Astrocyte of the spinal cord (primary cell): ENCODE measurements around the gene TAS1R2.

Experiments used
- DNase-seq: peaks from one replicate; pipeline ENCODE4 v3.0.0; 2011; ENCODE audit warnings: low read depth, low spot score
- H3K4me3 ChIP-seq: 2 replicates; pipeline ENCODE4 v1.5.1; 2011; ENCODE audit warnings: low read depth, mild to moderate bottlenecking, low read length, moderate library complexity
- in situ Hi-C: cut with HindIII; loops from 2 replicates; pipeline ENCODE4 v1.10.0; 2017; ENCODE audit warnings: low sequenced_read_pairs
- TF ChIP-seq, protein P1 (sequence below): IDR thresholded peaks from 2 replicates; pipeline ENCODE4 v1.5.1; 2012; ENCODE audit warnings: low read depth, mild to moderate bottlenecking, low read length, inconsistent platforms

TAS1R2 gene

DNA sequence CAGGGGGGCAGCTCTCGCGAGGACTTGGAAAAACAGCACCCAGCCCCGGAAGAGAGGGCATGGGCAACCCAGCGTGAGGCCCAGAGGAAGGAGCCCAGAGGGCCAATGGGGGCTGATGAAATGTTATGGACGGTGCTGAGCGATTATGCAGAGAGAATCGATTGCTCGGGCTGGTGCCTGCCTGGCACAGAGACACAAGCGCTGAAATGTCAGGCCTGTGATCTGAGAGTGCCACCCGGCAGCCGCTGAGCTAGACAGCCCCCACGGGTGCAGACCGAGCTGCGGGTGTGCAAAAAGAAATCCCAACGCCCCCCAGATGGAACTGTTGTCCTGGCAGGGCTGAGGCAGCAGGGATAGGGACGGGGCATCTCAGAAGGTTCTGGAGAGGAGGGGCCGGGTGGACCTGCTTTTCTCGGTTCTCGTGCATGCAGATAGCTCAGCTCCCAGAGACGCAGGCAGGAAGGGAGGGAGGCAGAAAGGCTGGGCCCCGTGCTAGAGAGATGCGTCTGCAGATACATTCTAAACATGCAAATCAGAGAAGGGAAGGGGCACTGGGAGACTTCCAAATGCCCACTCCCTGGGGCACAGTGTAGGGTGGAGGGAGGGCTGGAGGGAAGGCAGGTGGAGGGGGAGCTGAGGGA is 41.5 kb downstream of the TAS1R2 start:
- TF ChIP-seq, protein P1, sequence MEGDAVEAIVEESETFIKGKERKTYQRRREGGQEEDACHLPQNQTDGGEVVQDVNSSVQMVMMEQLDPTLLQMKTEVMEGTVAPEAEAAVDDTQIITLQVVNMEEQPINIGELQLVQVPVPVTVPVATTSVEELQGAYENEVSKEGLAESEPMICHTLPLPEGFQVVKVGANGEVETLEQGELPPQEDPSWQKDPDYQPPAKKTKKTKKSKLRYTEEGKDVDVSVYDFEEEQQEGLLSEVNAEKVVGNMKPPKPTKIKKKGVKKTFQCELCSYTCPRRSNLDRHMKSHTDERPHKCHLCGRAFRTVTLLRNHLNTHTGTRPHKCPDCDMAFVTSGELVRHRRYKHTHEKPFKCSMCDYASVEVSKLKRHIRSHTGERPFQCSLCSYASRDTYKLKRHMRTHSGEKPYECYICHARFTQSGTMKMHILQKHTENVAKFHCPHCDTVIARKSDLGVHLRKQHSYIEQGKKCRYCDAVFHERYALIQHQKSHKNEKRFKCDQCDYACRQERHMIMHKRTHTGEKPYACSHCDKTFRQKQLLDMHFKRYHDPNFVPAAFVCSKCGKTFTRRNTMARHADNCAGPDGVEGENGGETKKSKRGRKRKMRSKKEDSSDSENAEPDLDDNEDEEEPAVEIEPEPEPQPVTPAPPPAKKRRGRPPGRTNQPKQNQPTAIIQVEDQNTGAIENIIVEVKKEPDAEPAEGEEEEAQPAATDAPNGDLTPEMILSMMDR, result no peak
- in situ Hi-C loops, result no loop called here
- no peak overlapping the region for H3K4me3 ChIP-seq
- no peak for DNase-seq

DNA sequence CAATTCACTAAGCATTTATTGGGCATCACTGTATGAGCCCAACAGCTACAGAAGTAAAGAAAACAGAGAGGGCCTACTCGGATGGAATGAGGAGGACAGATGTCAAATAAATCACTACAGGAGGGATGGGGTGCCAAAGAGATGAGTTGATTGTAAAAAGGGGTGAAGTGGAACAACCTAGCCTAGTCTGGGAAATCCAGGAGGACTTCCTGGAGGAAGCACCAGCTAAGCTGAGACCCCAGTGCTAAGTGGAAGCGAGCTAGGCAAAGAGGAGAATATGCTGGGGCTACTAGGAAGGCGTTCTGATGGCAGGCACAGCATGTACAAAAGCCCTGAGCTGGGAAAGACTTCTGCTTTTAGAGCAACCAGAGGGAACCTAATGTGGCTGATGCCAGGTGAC is 42.1 kb downstream of the TAS1R2 start:
- H3K4me3 ChIP-seq, result no peak overlapping the region
- TF ChIP-seq, protein P1, result no peak
- DNase-seq, result no peak
- in situ Hi-C loops, result no loop called here

DNA sequence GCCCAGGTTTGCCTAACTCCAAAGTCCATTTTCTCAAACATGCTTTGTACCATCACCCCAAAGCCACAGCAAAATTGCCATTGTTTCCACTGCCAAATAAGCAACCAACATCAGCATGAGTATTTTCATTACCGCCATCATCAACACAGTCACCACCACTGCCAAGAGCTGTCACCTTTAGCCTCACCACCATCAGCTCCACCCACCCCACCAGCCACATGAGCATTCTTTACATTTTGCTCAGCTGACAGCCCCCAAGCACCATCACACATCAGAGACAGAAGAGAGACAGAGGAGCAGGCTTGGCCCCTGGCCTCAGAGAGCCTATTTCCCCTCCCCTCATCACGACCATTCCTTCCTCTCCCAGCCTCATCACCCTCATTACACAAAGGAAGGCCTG is 42.7 kb downstream of the TAS1R2 start:
- DNase-seq, result no peak
- in situ Hi-C loops, result no loop called here
- TF ChIP-seq, protein P1, result no peak
- H3K4me3 ChIP-seq, result no peak overlapping the region

DNA sequence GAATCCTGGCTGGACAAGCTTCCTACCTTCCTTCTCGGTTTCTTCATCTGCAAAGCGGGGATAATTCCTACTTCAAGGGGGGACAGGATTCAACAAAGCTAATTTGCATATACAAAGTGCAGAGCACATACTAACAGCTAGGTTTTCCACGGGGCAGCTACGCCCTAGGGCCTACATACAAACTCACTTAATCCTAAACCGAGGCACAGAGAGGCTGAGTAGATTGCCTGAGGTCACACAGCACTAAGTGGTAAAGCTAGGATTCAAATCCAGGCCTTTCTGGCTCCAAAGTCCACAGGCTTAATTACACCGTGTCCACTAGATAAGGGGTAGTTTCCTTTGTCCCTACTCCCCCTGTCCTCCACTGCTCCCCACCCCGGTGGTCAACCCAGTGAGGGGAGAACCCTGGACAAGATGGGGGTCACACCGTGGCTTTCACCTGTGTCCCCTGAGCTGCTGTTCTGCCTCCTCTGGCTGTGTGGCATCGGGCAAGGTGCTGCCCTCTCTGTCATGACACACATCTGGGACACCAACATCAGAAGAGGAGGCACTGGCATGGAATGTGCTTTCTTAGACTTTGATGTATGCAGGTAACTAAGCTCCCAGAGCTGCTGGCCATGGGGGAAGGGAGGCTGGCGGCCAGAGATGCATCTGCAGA is 44.5 kb downstream of the TAS1R2 start:
- TF ChIP-seq, protein P1, result no peak
- H3K4me3 ChIP-seq, result no peak overlapping the region
- no peak for DNase-seq
- in situ Hi-C loops, result no loop called here

DNA sequence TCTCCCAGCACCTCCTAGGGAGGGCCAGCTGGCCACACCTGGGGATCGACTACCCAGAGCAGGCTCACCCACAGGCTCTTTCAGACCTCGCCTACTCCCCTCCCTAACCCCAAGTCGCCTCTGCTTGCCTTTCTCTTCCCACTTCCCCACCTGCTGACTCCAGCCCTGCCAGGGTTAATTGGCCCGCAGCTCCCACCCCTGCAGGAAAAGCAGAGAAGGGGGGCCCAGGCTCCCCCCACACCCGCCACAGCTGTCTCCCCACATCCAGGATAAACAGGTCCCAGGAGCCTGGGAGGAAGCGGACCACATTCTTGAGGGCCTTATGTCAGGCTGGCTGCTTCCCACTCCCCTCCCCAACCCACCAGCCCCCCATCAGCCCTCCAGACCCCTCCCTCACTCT is 45.0 kb downstream of the TAS1R2 start:
- DNase-seq, result no peak
- TF ChIP-seq, protein P1, result no peak
- H3K4me3 ChIP-seq, result no peak overlapping the region
- in situ Hi-C loops, result no loop called here

DNA sequence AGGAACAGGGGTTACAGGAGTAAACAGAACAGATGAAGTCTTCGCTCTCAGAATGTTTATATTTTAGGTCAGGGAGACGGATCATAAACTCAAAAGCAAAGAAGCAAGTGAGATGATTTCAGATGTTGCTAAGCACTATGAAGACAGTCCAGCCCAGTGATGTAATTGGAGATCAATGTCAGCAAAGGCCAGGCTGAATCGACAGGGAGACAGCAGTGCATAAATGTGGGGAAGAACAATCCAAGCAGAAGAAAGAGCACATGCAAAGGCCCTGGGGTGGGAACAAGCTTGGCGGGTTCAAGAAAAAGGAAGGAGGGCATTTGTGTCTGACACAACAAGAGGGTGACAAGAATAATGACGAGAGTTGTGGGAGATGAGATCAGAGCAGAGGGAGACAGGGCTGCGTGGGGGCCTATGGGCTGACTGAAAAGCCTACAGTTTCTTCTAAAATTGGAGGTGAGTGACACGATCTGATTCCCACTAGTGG is 47.0 kb downstream of the TAS1R2 start:
- H3K4me3 ChIP-seq, result no peak overlapping the region
- in situ Hi-C loops, result no loop called here
- DNase-seq, result no peak
- TF ChIP-seq, protein P1, result no peak
